Panc1 (cell line): ENCODE data around the gene DAG1. TPM values are rescaled to one million over a fixed set of nuclear protein-coding genes. Genes with fewer than 3 reads are reported as not detected.

Experiments
- ATAC-seq: fragments of 200-7000 bp; cut with Tn5 transposase; 2 replicates; pipeline ENCODE4 v1.9.1; 2020; ENCODE audit warnings: mild to moderate bottlenecking, moderate library complexity
- BruUV-seq: library from RNA; stranded (reverse); fragments of 400-500 nt; replicated peaks from 2 replicates; lab custom pipeline; 2021; lab: Mats Ljungman, UMichigan
- CTCF ChIA-PET: fragments of 300-600 bp; sonication (Branson Sonifier 250); formaldehyde crosslinking; loops from one replicate; lab custom pipeline; 2022; ENCODE audit warnings: antibody characterized with exemption; lab: Charles Lee
- POLR2A ChIA-PET: fragments of 300-600 bp; sonication (Branson Sonifier 250); formaldehyde crosslinking; loops from one replicate; lab custom pipeline; 2022; ENCODE audit warnings: antibody characterized with exemption; lab: Charles Lee
- DNase-seq: peaks from one replicate; pipeline ENCODE4 v3.0.0-alpha.2; 2010; ENCODE audit warnings: low read depth, low spot score
- H3K27ac ChIP-seq: 2 replicates; pipeline ENCODE4 v1.5.1; 2011; ENCODE audit warnings: mild to moderate bottlenecking, low read length, inconsistent platforms
- H3K27me3 ChIP-seq: fragments of 200-500 bp; sonication (Bioruptor generic); 2 replicates; pipeline ENCODE4 v1.6.0; 2014; ENCODE audit warnings: low read length, inconsistent platforms; ENCODE audit not compliant: control insufficient read depth, insufficient read depth
- H3K36me3 ChIP-seq: fragments of 200-500 bp; sonication (Bioruptor generic); 2 replicates; pipeline ENCODE4 v1.5.1; 2014; ENCODE audit warnings: inconsistent platforms, mild to moderate bottlenecking, low read length, moderate library complexity; ENCODE audit not compliant: control insufficient read depth, insufficient read depth
- H3K4me1 ChIP-seq: 2 replicates; pipeline ENCODE4 v1.5.1; 2011; ENCODE audit warnings: inconsistent platforms, mild to moderate bottlenecking, low read length, moderate library complexity; ENCODE audit not compliant: control insufficient read depth, insufficient read depth
- H3K4me3 ChIP-seq, 2 experiments: 2 replicates each; pipeline ENCODE4 v1.5.1; 2011 to 2012; ENCODE audit warnings: low read depth in 2 of 2, low read length in 2 of 2, mild to moderate bottlenecking in 2 of 2, inconsistent platforms in 1 of 2, moderate library complexity in 1 of 2
- H3K9me3 ChIP-seq: fragments of 200-500 bp; sonication (Bioruptor generic); 2 replicates; pipeline ENCODE4 v1.5.1; 2014; ENCODE audit warnings: low read depth, mild to moderate bottlenecking, inconsistent platforms, low read length, moderate library complexity; ENCODE audit not compliant: control insufficient read depth, insufficient read depth
- CTCF ChIP-seq: fragments of 450-650 bp; IDR thresholded peaks from 2 replicates; pipeline ENCODE4 v1.5.1; 2017; ENCODE audit warnings: mild to moderate bottlenecking
- POLR2AphosphoS5 ChIP-seq: IDR thresholded peaks from 2 replicates; pipeline ENCODE4 v1.6.1; 2012; ENCODE audit warnings: mild to moderate bottlenecking, low read depth, low read length, moderate library complexity
- REST ChIP-seq, 2 experiments: IDR thresholded peaks; 2 replicates each; pipeline ENCODE4 v1.6.1; 2011 to 2012; ENCODE audit warnings: low read depth in 2 of 2, control low read depth in 1 of 2, low read length in 1 of 2, mild to moderate bottlenecking in 1 of 2, moderate library complexity in 1 of 2; ENCODE audit not compliant: insufficient read depth in 1 of 2
- SIN3A ChIP-seq: IDR thresholded peaks from 2 replicates; pipeline ENCODE4 v1.6.1; 2012; ENCODE audit warnings: low read depth, mild to moderate bottlenecking, low read length, moderate library complexity, borderline replicate concordance; ENCODE audit not compliant: insufficient read depth
- TCF7L2 ChIP-seq: IDR thresholded peaks from 2 replicates; pipeline ENCODE4 v1.6.1; 2011; ENCODE audit warnings: mild to moderate bottlenecking, low read depth, low read length, inconsistent platforms
- in situ Hi-C: cut with HindIII; loops from 2 replicates; pipeline ENCODE4 v1.10.0; 2016; ENCODE audit warnings: low sequenced_read_pairs, low pct_unique_long_range_greater_than_20kb
- intact Hi-C: fragments of 100-400 bp; cut with micrococcal nuclease; formaldehyde crosslinking; loops from one replicate; pipeline ENCODE4 v1.10.0; 2022; ENCODE audit not compliant: unreplicated experiment
- total RNA-seq: library from RNA; stranded (reverse); gene quantifications from one replicate; pipeline ENCODE4 v1.2.1, GENCODE V29; 2021; ENCODE audit not compliant: unreplicated experiment

DAG1 gene
- total RNA-seq, 1 experiment from 2014 or later: 160 TPM

- Histone ChIP-seq H3K36me3 (no peaks in the 10 kb centered on the region), H3K27ac (no peak overlapping the region), H3K4me1 (no peaks in the 10 kb centered on the region), H3K9me3 (no peaks in the 10 kb centered on the region), H3K27me3 (no peaks in the 10 kb centered on the region), H3K4me3 (no peak overlapping the region)
- ChIA-PET CTCF (no interaction called here), POLR2A (no interaction called here)
- ATAC-seq (no peak), DNase-seq (no peak)
- in situ Hi-C loops (no loop called here), intact Hi-C loops (no loop called here)
- no TSS peak for BruUV-seq
- TF ChIP-seq TCF7L2 (no peak), POLR2AphosphoS5 (no peak), REST (IDR thresholded peaks at IDR 0.05; ENCODE audit: insufficient read depth in 1 of 2, low read depth in 2 of 2, low read length in 1 of 2) (no peak), CTCF (no peak), SIN3A (no peak)
Measured at GRCh38 chr3:49497606-49498005, 27.5 kb downstream of the DAG1 start.

DNA sequence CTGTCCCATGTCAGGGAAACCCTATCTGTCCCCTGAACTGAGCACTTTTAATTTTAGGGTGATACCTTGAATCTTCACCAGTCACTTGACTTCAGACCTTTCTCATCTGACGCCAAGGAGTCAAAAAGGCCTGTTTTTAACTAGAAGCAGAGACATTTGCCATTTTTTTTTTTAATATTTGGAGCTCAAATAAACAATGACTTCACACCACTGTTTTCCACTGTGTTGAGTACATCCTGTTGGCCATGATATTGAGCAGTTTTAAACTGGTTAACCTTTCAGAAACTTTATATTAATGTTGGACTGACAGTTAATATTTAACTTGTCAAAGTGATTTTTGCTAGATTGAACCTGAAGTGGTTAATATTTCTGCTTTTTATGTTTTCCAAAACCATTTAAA is 28.2 kb downstream of the DAG1 start:
- intact Hi-C loops: no loop called here
- Histone ChIP-seq H3K27ac (no peak overlapping the region), H3K9me3 (no peaks in the 10 kb centered on the region), H3K36me3 (no peaks in the 10 kb centered on the region), H3K27me3 (no peaks in the 10 kb centered on the region), H3K4me3 (no peak overlapping the region), H3K4me1 (no peaks in the 10 kb centered on the region)
- DNase-seq: no peak
- no peak for TF ChIP-seq SIN3A
- no peak for TF ChIP-seq REST (IDR thresholded peaks at IDR 0.05; ENCODE audit: insufficient read depth in 1 of 2, low read depth in 2 of 2, low read length in 1 of 2)
- no peak for TF ChIP-seq CTCF
- no peak for TF ChIP-seq TCF7L2
- no peak for TF ChIP-seq POLR2AphosphoS5
- BruUV-seq: no TSS peak
- ATAC-seq: no peak
- CTCF ChIA-PET: no interaction called here
- in situ Hi-C loops: no loop called here
- POLR2A ChIA-PET: no interaction called here
